Measurements from ENCODE around the gene CFAP58.

CFAP58 gene

GRCh38 chr10:104317726-104318299, 35.8 kb upstream of the CFAP58 start:
- TF ChIP-seq CTCF (IDR thresholded peaks at IDR 0.05; ENCODE audit: low read depth, low read length, missing control alignments), result peak; percentile 19
- no peak for DNase-seq (ENCODE audit: low read depth)
- H3K4me3 ChIP-seq (ENCODE audit: low read depth, low read length), result no peak overlapping the region

GRCh38 chr10:104318326-104318725, 35.3 kb upstream of the CFAP58 start:
- DNase-seq (ENCODE audit: low read depth), result no peak
- no peak overlapping the region for H3K4me3 ChIP-seq (ENCODE audit: low read depth, low read length)
- TF ChIP-seq CTCF (IDR thresholded peaks at IDR 0.05; ENCODE audit: low read depth, low read length, missing control alignments), result no peak

GRCh38 chr10:104318810-104319741, 34.6 kb upstream of the CFAP58 start:
- DNase-seq (ENCODE audit: low read depth), result no peak

GRCh38 chr10:104321226-104321625, 32.4 kb upstream of the CFAP58 start:
- H3K4me3 ChIP-seq (ENCODE audit: low read depth, low read length), result no peak overlapping the region
- no peak for TF ChIP-seq CTCF (IDR thresholded peaks at IDR 0.05; ENCODE audit: low read depth, low read length, missing control alignments)
- no peak for DNase-seq (ENCODE audit: low read depth)

More at GRCh38 chr10:104318810-104319741, 34.6 kb upstream of the CFAP58 start:
- H3K4me3 ChIP-seq (ENCODE audit: low read depth, low read length), result no peak overlapping the region
- TF ChIP-seq CTCF (IDR thresholded peaks at IDR 0.05; ENCODE audit: low read depth, low read length, missing control alignments), result no peak

- no peak overlapping the region for H3K4me3 ChIP-seq (ENCODE audit: low read depth, low read length)
- DNase-seq (ENCODE audit: low read depth), result no peak
- TF ChIP-seq CTCF (IDR thresholded peaks at IDR 0.05; ENCODE audit: low read depth, low read length, missing control alignments), result no peak
Measured at GRCh38 chr10:104321725-104322415, 31.8 kb upstream of the CFAP58 start.

GRCh38 chr10:104322416-104322782, 31.2 kb upstream of the CFAP58 start:
- no peak for TF ChIP-seq CTCF (IDR thresholded peaks at IDR 0.05; ENCODE audit: low read depth, low read length, missing control alignments)
- DNase-seq (ENCODE audit: low read depth), result no peak
- no peak overlapping the region for H3K4me3 ChIP-seq (ENCODE audit: low read depth, low read length)
